Suprapubic skin (tissue), 4 donors: ENCODE measurements around the gene FOXK1.

Experiments used
- CTCF ChIP-seq, 2 donors: fragments of 200-600 bp in 1 of 2; fragments of 450-650 bp in 1 of 2; sonication (generic) in 1 of 2; IDR thresholded peaks; one replicate each; pipeline ENCODE4 v1.5.1; 2016 to 2019; ENCODE audit warnings: antibody characterized with exemption in 2 of 2, mild to moderate bottlenecking in 1 of 2, moderate library complexity in 1 of 2
- EP300 ChIP-seq: sonication (generic); formaldehyde crosslinking; IDR thresholded peaks from one replicate; pipeline ENCODE4 v1.6.1; 2017; ENCODE audit warnings: antibody characterized with exemption
- POLR2A ChIP-seq, 2 donors: fragments of 450-650 bp; IDR thresholded peaks; one replicate each; pipeline ENCODE4 v1.6.1; 2017; ENCODE audit warnings: antibody characterized with exemption in 2 of 2, mild to moderate bottlenecking in 2 of 2, moderate library complexity in 2 of 2
- POLR2AphosphoS5 ChIP-seq, 3 donors: sonication (generic); formaldehyde crosslinking; IDR thresholded peaks; one replicate each; pipeline ENCODE4 v1.6.1; 2017; ENCODE audit warnings: antibody characterized with exemption in 3 of 3

DNA sequence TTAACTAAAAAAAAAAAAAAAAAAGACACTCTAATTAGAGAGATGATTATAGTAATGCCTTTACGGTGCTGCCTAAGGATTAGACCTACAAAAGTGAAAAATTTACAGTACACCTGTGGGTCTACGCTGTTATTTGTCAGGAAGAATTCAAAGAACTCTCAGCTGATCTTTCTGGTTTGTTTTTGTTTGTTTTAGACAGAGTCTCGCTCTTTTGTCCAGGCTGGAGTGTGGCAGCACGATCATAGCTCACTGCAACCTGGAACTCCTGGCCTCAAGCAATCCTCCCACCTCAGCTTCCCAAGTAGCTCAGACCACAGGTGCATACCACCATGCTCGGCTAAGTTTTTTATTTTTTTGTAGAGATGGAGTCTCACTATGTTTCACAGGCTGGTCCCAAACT lies 28.3 kb upstream of the FOXK1 start:
- TF ChIP-seq POLR2AphosphoS5 (IDR thresholded peaks at IDR 0.05) (no peak), CTCF (IDR thresholded peaks at IDR 0.05) (no peak), POLR2A (IDR thresholded peaks at IDR 0.05) (no peak), EP300 (no peak)
